Testis (tissue), 2 donors: ENCODE measurements around the gene GALM.

Experiments
- CTCF ChIP-seq, 3 experiments: fragments of 450-650 bp in 2 of 3; fragments of 200-600 bp in 1 of 3; sonication (generic) in 1 of 3; IDR thresholded peaks; one replicate each; pipeline ENCODE4 v1.5.1; 2016 to 2019; ENCODE audit warnings: antibody characterized with exemption in 3 of 3, mild to moderate bottlenecking in 2 of 3, moderate library complexity in 1 of 3
- POLR2A ChIP-seq: fragments of 450-650 bp; IDR thresholded peaks from one replicate; pipeline ENCODE4 v1.6.1; 2017; ENCODE audit warnings: antibody characterized with exemption, mild to moderate bottlenecking, moderate library complexity

DNA sequence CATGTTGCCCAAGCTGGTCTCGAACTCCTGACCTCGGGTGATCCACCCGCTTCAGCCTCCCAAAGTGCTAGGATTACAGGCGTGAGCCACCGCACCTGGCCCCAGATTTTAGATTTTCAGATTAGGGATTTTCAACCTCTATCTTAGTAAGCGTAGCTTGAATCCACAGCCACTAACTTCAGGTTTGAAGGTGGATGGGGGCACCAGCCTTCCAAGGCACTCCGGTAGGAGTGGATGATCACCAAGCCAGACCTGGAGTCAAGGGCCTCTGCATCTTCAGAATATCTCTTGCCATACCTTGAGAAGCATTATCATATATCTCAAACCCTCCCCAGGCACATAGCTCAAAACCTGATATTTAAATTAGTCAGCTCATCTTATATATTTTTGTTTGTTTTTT, 17.9 kb downstream of the GALM start:
- TF ChIP-seq CTCF (IDR thresholded peaks at IDR 0.05), result no peak
- no peak for TF ChIP-seq POLR2A
